Coronary artery (tissue), 2 donors: ENCODE data around the gene SPTBN4.
"Not testable (repeated sequence)": the region's sequence is repeated elsewhere in the genome, so short reads cannot be mapped to it uniquely, and the experiment has no call there.

ENCODE experiments used
- DNase-seq: peaks from one replicate; pipeline ENCODE4 v3.0.0-alpha.2; 2017; ENCODE audit warnings: low spot score
- H3K27ac ChIP-seq, 2 donors: fragments of 200-600 bp; sonication (generic); one replicate each; pipeline ENCODE4 v1.5.1; 2016 to 2019
- H3K4me3 ChIP-seq: fragments of 200-600 bp; sonication (generic); 2 replicates; pipeline ENCODE4 v1.5.1; 2016; ENCODE audit warnings: mild to moderate bottlenecking, moderate library complexity
- CTCF ChIP-seq: fragments of 200-600 bp; sonication (generic); IDR thresholded peaks from one replicate; pipeline ENCODE4 v1.5.1; 2019; ENCODE audit warnings: antibody characterized with exemption

The SPTBN4 gene

GRCh38 chr19:40486017-40486416, 19.2 kb downstream of the SPTBN4 start:
- no peak for DNase-seq
- Histone ChIP-seq H3K4me3 (no peak overlapping the region), H3K27ac (no peak overlapping the region)
- TF ChIP-seq CTCF, result no peak

GRCh38 chr19:40489882-40490230, 23.1 kb downstream of the SPTBN4 start:
- Histone ChIP-seq H3K27ac (no peak overlapping the region), H3K4me3 (no peak overlapping the region)
- no peak for TF ChIP-seq CTCF

DNA sequence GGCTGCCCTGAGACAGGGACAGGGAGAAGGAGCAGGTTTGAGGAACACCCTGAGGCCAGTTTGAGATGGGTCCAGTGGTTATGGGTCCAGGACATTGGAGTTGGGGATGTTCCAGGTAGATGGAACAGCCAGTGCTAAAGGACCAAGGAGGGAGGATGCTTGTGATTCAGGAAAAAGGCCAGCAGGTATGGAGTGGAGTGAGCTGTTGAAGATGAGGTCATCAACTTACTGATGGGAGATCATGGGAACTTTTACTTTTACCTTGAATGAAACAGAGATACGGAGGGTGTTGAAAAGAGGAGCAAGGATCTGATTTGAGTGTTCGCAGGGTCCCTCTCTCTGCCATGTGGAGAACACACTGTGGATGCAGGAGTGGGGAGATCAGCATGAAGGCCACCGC, 25.5 kb downstream of the SPTBN4 start:
- no peak overlapping the region for H3K27ac ChIP-seq
- H3K4me3 ChIP-seq, result no peak overlapping the region
- no peak for DNase-seq
- no peak for TF ChIP-seq CTCF

More at GRCh38 chr19:40489882-40490230, 23.1 kb downstream of the SPTBN4 start:
- DNase-seq, result no peak

DNA sequence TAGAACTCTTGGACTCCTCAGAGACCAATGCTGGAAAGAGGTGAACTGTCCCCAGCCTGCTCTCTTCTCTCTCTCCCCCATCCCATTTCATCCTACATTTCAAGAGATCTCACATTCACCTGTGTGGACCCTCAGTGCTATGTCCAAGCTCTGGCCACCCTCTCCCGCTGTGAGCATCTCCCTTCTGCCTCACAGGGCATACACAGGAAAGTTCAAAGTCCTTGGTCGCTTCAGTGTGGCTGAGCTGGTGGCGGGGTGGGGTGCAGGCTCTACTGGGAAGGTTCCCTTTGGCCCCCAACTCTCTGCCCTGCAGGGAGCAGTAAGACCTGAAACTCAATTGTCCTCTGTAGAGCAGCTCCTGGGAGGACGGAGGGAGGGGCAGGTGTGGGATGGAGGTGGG, 27.0 kb downstream of the SPTBN4 start:
- Histone ChIP-seq H3K4me3 (no peak overlapping the region), H3K27ac (no peak overlapping the region)
- TF ChIP-seq CTCF, result no peak
- DNase-seq, result no peak

DNA sequence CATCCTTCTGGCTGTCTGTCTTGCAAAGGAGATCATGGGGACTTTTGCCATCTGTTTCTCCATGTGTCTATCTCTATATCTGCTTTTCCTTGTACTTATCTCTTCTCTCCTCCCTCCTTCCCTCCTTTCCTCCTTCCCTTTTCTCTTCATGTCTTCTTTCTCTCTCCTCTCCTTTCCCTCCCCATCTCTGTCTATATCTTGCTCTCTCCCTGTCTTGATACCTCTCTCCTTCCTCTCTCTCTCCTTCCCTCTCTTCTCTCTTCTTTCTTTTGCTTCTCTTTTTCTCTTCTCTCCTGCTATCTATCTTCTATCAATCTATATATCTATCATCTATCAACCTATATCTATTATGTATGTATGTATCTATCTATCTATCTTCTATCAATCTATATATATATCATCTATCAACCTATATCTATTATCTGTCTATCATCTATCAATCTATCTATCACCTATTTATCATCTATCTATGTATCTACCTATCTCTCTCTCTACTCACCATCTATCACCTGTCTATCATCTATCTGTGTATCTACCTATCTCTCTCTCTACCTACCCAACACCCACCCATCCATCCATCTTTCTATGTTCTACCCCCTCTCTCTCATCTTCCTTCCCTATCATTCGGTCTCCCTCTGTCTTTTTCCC, 27.5 kb downstream of the SPTBN4 start:
- H3K27ac ChIP-seq, result no peak overlapping the region
- no peak for DNase-seq
- no peak for TF ChIP-seq CTCF
- no peak overlapping the region for H3K4me3 ChIP-seq

GRCh38 chr19:40497214-40497613, 30.4 kb downstream of the SPTBN4 start:
- Histone ChIP-seq H3K27ac (no peak overlapping the region), H3K4me3 (no peak overlapping the region)
- no peak for TF ChIP-seq CTCF
- no peak for DNase-seq

- no peak for TF ChIP-seq CTCF
Observed at GRCh38 chr19:40499320-40499719, 32.5 kb downstream of the SPTBN4 start.

GRCh38 chr19:40500678-40501530, 34.1 kb downstream of the SPTBN4 start:
- H3K4me3 ChIP-seq, DNase-seq, H3K27ac ChIP-seq: not testable (repeated sequence)

More at GRCh38 chr19:40499320-40499719, 32.5 kb downstream of the SPTBN4 start:
- Histone ChIP-seq H3K27ac (no peak overlapping the region), H3K4me3 (no peak overlapping the region)
- DNase-seq, result no peak
